ENCODE results near the gene CALM3.

Gene CALM3

GRCh38 chr19:46599716-46600373 lies 1.3 kb upstream of the CALM3 start:
- no peak for DNase-seq (ENCODE audit: extremely low read depth in 1 of 2, low read depth in 1 of 2)

GRCh38 chr19:46600384-46601317 lies 479 bp upstream of the CALM3 start:
- peak; percentile 92 to 93 for DNase-seq (ENCODE audit: extremely low read depth in 1 of 2, low read depth in 1 of 2)

- peak in 1 of 2 donors; percentile 53 for DNase-seq (ENCODE audit: extremely low read depth in 1 of 2, low read depth in 1 of 2)
Observed at GRCh38 chr19:46602392-46603194, 1.5 kb downstream of the CALM3 start.

GRCh38 chr19:46603195-46603637 lies 2.1 kb downstream of the CALM3 start:
- no peak for DNase-seq (ENCODE audit: extremely low read depth in 1 of 2, low read depth in 1 of 2)

GRCh38 chr19:46603752-46604231 lies 2.7 kb downstream of the CALM3 start:
- no peak for DNase-seq (ENCODE audit: extremely low read depth in 1 of 2, low read depth in 1 of 2)

GRCh38 chr19:46604781-46605355 lies 3.7 kb downstream of the CALM3 start:
- DNase-seq (ENCODE audit: extremely low read depth in 1 of 2, low read depth in 1 of 2) = no peak

GRCh38 chr19:46605356-46605821 lies 4.3 kb downstream of the CALM3 start:
- DNase-seq (ENCODE audit: extremely low read depth in 1 of 2, low read depth in 1 of 2) = no peak

- no peak for DNase-seq (ENCODE audit: extremely low read depth in 1 of 2, low read depth in 1 of 2)
Observed at GRCh38 chr19:46606019-46606418, 4.9 kb downstream of the CALM3 start.

GRCh38 chr19:46606681-46607447 lies 5.7 kb downstream of the CALM3 start:
- no peak for DNase-seq (ENCODE audit: extremely low read depth in 1 of 2, low read depth in 1 of 2)

- no peak for DNase-seq (ENCODE audit: extremely low read depth in 1 of 2, low read depth in 1 of 2)
Observed at GRCh38 chr19:46607448-46607841, 6.3 kb downstream of the CALM3 start.

GRCh38 chr19:46608178-46608577 lies 7.0 kb downstream of the CALM3 start:
- DNase-seq (ENCODE audit: extremely low read depth in 1 of 2, low read depth in 1 of 2) = no peak

GRCh38 chr19:46608581-46609345 lies 7.6 kb downstream of the CALM3 start:
- DNase-seq (ENCODE audit: extremely low read depth in 1 of 2, low read depth in 1 of 2) = no peak

GRCh38 chr19:46609511-46610412 lies 8.6 kb downstream of the CALM3 start:
- DNase-seq (ENCODE audit: extremely low read depth in 1 of 2, low read depth in 1 of 2) = no peak

- no peak for DNase-seq (ENCODE audit: extremely low read depth in 1 of 2, low read depth in 1 of 2)
Observed at GRCh38 chr19:46610413-46610775, 9.3 kb downstream of the CALM3 start.

GRCh38 chr19:46610851-46611770 lies 10.0 kb downstream of the CALM3 start:
- no peak for DNase-seq (ENCODE audit: extremely low read depth in 1 of 2, low read depth in 1 of 2)

- DNase-seq (ENCODE audit: extremely low read depth in 1 of 2, low read depth in 1 of 2) = no peak
Observed at GRCh38 chr19:46611776-46612175, 10.6 kb downstream of the CALM3 start.

- DNase-seq (ENCODE audit: extremely low read depth in 1 of 2, low read depth in 1 of 2) = no peak
Observed at GRCh38 chr19:46613525-46613924, 12.4 kb downstream of the CALM3 start.
